Measurements from ENCODE around the gene DAGLA. TPM values are rescaled to one million over a fixed set of nuclear protein-coding genes. Genes with fewer than 3 reads are reported as not detected.

Gene DAGLA
- total RNA-seq, 4 donors from 2014 or later, result 1.7 to 6.9 (median 2.9) TPM

GRCh38 chr11:61750631-61751273 lies 70.6 kb downstream of the DAGLA start:
- intact Hi-C loops (cut with DNase I), result no loop called here

GRCh38 chr11:61751384-61751783 lies 71.2 kb downstream of the DAGLA start:
- H3K27ac ChIP-seq, result no peak overlapping the region
- no peak overlapping the region for H3K4me3 ChIP-seq
- no peaks in the 10 kb centered on the region for H3K9me3 ChIP-seq
- TF ChIP-seq, protein P1, sequence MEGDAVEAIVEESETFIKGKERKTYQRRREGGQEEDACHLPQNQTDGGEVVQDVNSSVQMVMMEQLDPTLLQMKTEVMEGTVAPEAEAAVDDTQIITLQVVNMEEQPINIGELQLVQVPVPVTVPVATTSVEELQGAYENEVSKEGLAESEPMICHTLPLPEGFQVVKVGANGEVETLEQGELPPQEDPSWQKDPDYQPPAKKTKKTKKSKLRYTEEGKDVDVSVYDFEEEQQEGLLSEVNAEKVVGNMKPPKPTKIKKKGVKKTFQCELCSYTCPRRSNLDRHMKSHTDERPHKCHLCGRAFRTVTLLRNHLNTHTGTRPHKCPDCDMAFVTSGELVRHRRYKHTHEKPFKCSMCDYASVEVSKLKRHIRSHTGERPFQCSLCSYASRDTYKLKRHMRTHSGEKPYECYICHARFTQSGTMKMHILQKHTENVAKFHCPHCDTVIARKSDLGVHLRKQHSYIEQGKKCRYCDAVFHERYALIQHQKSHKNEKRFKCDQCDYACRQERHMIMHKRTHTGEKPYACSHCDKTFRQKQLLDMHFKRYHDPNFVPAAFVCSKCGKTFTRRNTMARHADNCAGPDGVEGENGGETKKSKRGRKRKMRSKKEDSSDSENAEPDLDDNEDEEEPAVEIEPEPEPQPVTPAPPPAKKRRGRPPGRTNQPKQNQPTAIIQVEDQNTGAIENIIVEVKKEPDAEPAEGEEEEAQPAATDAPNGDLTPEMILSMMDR (IDR thresholded peaks at IDR 0.05), result no peak
- TF ChIP-seq POLR2A (IDR thresholded peaks at IDR 0.05), result no peak
- H3K4me1 ChIP-seq, result peaks cover 4 to 35% (median 17%) of the 10 kb centered on the region in 3 donors
- DNase-seq, result no peak
- intact Hi-C loops (cut with DNase I), result no loop called here
- peaks cover 0 to 49% (median 0%) of the 10 kb centered on the region in 4 donors for H3K27me3 ChIP-seq
- no peaks in the 10 kb centered on the region for H3K36me3 ChIP-seq
- 78 to 87% methylated on average over 3 to 10 of the region's 14 CpGs for WGBS, 2 donors

More at GRCh38 chr11:61750631-61751273, 70.6 kb downstream of the DAGLA start:
- DNase-seq, result no peak
- H3K9me3 ChIP-seq, result no peaks in the 10 kb centered on the region
- H3K27me3 ChIP-seq, result peaks cover 0 to 49% (median 0%) of the 10 kb centered on the region in 4 donors
- H3K36me3 ChIP-seq, result no peaks in the 10 kb centered on the region
- peaks cover 4 to 40% (median 17%) of the 10 kb centered on the region in 3 donors for H3K4me1 ChIP-seq
- WGBS, 2 donors, result 92 to 95% methylated on average over 4 to 5 of the region's 5 CpGs
- H3K4me3 ChIP-seq, result no peak overlapping the region
- TF ChIP-seq, protein P1 (IDR thresholded peaks at IDR 0.05), result no peak
- no peak for TF ChIP-seq POLR2A (IDR thresholded peaks at IDR 0.05)
- no peak overlapping the region for H3K27ac ChIP-seq

DNA sequence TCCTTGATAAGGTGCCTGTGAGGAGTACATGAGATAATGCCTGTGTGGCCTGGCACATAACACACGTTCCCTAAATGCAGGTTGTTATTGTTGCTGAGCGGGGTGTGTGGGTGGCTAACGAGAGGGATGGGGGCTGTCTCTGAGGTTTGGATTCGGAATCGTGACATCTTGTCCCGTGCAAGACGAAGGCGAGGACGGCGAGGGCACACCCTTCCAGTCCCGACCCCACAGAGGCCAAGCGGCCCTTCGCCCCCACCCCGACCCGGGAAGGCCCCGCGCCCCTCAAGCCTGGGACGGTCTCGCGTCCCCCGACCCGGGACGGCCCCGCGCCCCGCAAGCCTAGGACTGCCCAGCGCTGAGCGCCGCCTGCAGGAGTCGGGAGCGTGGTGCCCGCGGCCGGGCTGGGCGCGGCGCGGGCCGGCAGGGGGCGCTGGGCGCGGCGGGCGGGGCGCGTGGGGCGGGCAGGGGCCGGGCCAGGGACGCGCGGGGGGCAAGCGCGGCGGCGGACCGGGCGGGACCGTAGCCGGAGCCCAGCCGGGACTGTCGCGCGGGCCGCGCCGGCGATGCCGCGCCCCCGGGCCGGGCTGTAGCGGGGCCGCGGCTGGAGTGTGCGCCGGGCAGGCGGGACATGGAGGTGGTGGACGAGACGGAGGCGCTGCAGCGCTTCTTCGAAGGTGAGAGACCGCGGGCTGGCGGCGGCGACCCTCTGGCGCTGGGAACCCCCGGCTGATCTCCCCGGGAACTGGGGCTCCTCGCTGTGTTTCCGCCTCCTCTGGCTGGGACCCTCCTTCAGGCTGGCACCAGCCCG lies 72.1 kb downstream of the DAGLA start, which contains the start of gene MYRF:
TSS of gene MYRF (plus strand) at position 520 of the 808 bp plus-strand sequence. CDS start at position 629, 109 bp downstream.
- Histone ChIP-seq H3K27me3 (peaks cover 0 to 49% (median 0%) of the 10 kb centered on the region in 4 donors), H3K36me3 (no peaks in the 10 kb centered on the region), H3K4me3 (peak within 1 kb of the TSS; percentile 20 to 71 (median 44)), H3K9me3 (no peaks in the 10 kb centered on the region), H3K27ac (no peak within 1 kb of the TSS), H3K4me1 (peaks cover 4 to 34% (median 17%) of the 10 kb centered on the region in 3 donors)
- WGBS, 2 donors, result 11 to 14% methylated on average over 7 to 8 of the region's 93 CpGs
- TF ChIP-seq, protein P1 (IDR thresholded peaks at IDR 0.05), result peak in 5 of 6 experiments; percentile 26 to 65 (median 49)
- no peak for TF ChIP-seq POLR2A (IDR thresholded peaks at IDR 0.05)
- intact Hi-C loops (cut with DNase I), result no loop called here
- no peak for DNase-seq

GRCh38 chr11:61752925-61753521 lies 72.8 kb downstream of the DAGLA start:
- DNase-seq, result no peak
- intact Hi-C loops (cut with DNase I), result no loop called here
- Histone ChIP-seq H3K4me3 (peak overlapping the region; percentile 20 to 71 (median 44)), H3K27me3 (peaks cover 0 to 49% (median 0%) of the 10 kb centered on the region in 4 donors), H3K27ac (no peak overlapping the region), H3K9me3 (no peaks in the 10 kb centered on the region), H3K4me1 (peaks cover 4 to 27% (median 10%) of the 10 kb centered on the region in 3 donors), H3K36me3 (no peaks in the 10 kb centered on the region)
- TF ChIP-seq, protein P1 (IDR thresholded peaks at IDR 0.05), result no peak
- TF ChIP-seq POLR2A (IDR thresholded peaks at IDR 0.05), result no peak
- 47 to 48% methylated on average over 14 to 16 of the region's 17 CpGs for WGBS, 2 donors
